HEK293 (cell line): ENCODE measurements around the gene STK24.

Experiments
- CTCF ChIA-PET: fragments of 350-600 bp; formaldehyde crosslinking; extraction: SDS; loops from one replicate; lab custom pipeline; 2021; ENCODE audit warnings: antibody characterized with exemption; lab: Yijun Ruan, JAX
- POLR2A ChIA-PET: fragments of 300-600 bp; formaldehyde crosslinking; extraction: SDS; loops from one replicate; lab custom pipeline; 2020; ENCODE audit warnings: antibody characterized with exemption, inconsistent platforms; lab: Yijun Ruan, JAX
- H3K27ac ChIP-seq: fragments of 200-500 bp; sonication (Bioruptor generic); 2 replicates; pipeline ENCODE4 v1.5.1; 2014; ENCODE audit warnings: low read depth, low read length, control low read depth, inconsistent platforms; ENCODE audit errors: extremely low read depth
- H3K36me3 ChIP-seq, 2 experiments: fragments of 200-500 bp in 1 of 2; sonication (Bioruptor generic) in 1 of 2; 1 replicate in 1 of 2; 2 replicates in 1 of 2; pipeline ENCODE4 v1.5.1; 2014 to 2017; ENCODE audit warnings: inconsistent platforms in 2 of 2, low read length in 2 of 2; ENCODE audit not compliant: control insufficient read depth in 2 of 2, insufficient read depth in 1 of 2
- H3K4me1 ChIP-seq: fragments of 200-500 bp; sonication (Bioruptor generic); 2 replicates; pipeline ENCODE4 v1.5.1; 2014; ENCODE audit warnings: mild to moderate bottlenecking, low read length, inconsistent platforms; ENCODE audit not compliant: control insufficient read depth, insufficient read depth
- H3K4me3 ChIP-seq: 2 replicates; pipeline ENCODE4 v1.5.1; 2011; ENCODE audit warnings: low read depth, mild to moderate bottlenecking, control low read depth, low read length, moderate library complexity
- H3K9me3 ChIP-seq: fragments of 200-500 bp; sonication (Bioruptor generic); 2 replicates; pipeline ENCODE4 v1.5.1; 2014; ENCODE audit warnings: low read depth, low read length, inconsistent platforms; ENCODE audit not compliant: control insufficient read depth, insufficient read depth
- ELK4 ChIP-seq: IDR thresholded peaks from 2 replicates; pipeline ENCODE4 v1.6.1; 2011; ENCODE audit warnings: mild to moderate bottlenecking, low read depth, low read length, borderline replicate concordance
- GFI1B ChIP-seq: fragments of 450-650 bp; formaldehyde crosslinking; IDR thresholded peaks from 2 replicates; pipeline ENCODE4 v1.5.1; 2016; ENCODE audit warnings: missing biosample characterization, missing genetic modification characterization
- HOXC10 ChIP-seq: sonication (generic); formaldehyde crosslinking; IDR thresholded peaks from 2 replicates; pipeline ENCODE4 v1.8.1; 2023; ENCODE audit warnings: mild to moderate bottlenecking, missing genetic modification reagents
- KLF1 ChIP-seq: fragments of 450-650 bp; formaldehyde crosslinking; IDR thresholded peaks from 2 replicates; pipeline ENCODE4 v1.5.1; 2016; ENCODE audit warnings: missing biosample characterization, missing genetic modification characterization
- KLF17 ChIP-seq: fragments of 450-650 bp; formaldehyde crosslinking; IDR thresholded peaks from 2 replicates; pipeline ENCODE4 v1.5.1; 2016; ENCODE audit warnings: missing biosample characterization, missing genetic modification characterization
- REPIN1 ChIP-seq: fragments of 450-650 bp; formaldehyde crosslinking; IDR thresholded peaks from 2 replicates; pipeline ENCODE4 v1.5.1; 2017; ENCODE audit warnings: missing biosample characterization, missing genetic modification characterization, low read depth
- SP2 ChIP-seq: fragments of 450-650 bp; formaldehyde crosslinking; IDR thresholded peaks from 2 replicates; pipeline ENCODE4 v1.5.1; 2016; ENCODE audit warnings: missing biosample characterization, missing genetic modification characterization
- ZNF112 ChIP-seq: fragments of 450-650 bp; formaldehyde crosslinking; IDR thresholded peaks from 2 replicates; pipeline ENCODE4 v1.5.0; 2017; ENCODE audit warnings: missing biosample characterization, missing genetic modification characterization
- ZNF121 ChIP-seq: fragments of 450-650 bp; formaldehyde crosslinking; IDR thresholded peaks from 2 replicates; pipeline ENCODE4 v1.5.1; 2016; ENCODE audit warnings: missing biosample characterization, missing genetic modification characterization
- ZNF211 ChIP-seq: fragments of 450-650 bp; formaldehyde crosslinking; IDR thresholded peaks from 2 replicates; pipeline ENCODE4 v1.5.1; 2016; ENCODE audit warnings: low read depth, missing biosample characterization, missing genetic modification characterization
- ZNF37A ChIP-seq: fragments of 450-650 bp; IDR thresholded peaks from 2 replicates; pipeline ENCODE4 v1.5.1; 2018; ENCODE audit warnings: missing biosample characterization, missing genetic modification characterization
- ZNF510 ChIP-seq: fragments of 450-650 bp; formaldehyde crosslinking; IDR thresholded peaks from 2 replicates; pipeline ENCODE4 v1.5.1; 2018; ENCODE audit warnings: mild to moderate bottlenecking, missing genetic modification characterization, missing biosample characterization; ENCODE audit not compliant: insufficient replicate concordance
- ZNF530 ChIP-seq: fragments of 450-650 bp; formaldehyde crosslinking; IDR thresholded peaks from 2 replicates; pipeline ENCODE4 v1.5.1; 2016; ENCODE audit warnings: low read depth, missing biosample characterization, missing genetic modification characterization
- ZNF558 ChIP-seq: fragments of 450-650 bp; formaldehyde crosslinking; IDR thresholded peaks from 2 replicates; pipeline ENCODE4 v1.5.1; 2016; ENCODE audit warnings: missing biosample characterization, missing genetic modification characterization
- ZNF596 ChIP-seq: fragments of 450-650 bp; IDR thresholded peaks from 2 replicates; pipeline ENCODE4 v1.5.0; 2018; ENCODE audit warnings: missing biosample characterization, mild to moderate bottlenecking, missing genetic modification characterization, moderate library complexity
- ZNF623 ChIP-seq: fragments of 450-650 bp; formaldehyde crosslinking; IDR thresholded peaks from 2 replicates; pipeline ENCODE4 v1.5.1; 2016; ENCODE audit warnings: missing biosample characterization, missing genetic modification characterization
- ZNF626 ChIP-seq: fragments of 450-650 bp; sonication (Bioruptor Pico); formaldehyde crosslinking; IDR thresholded peaks from 2 replicates; pipeline ENCODE4 v1.5.1; 2018; ENCODE audit warnings: missing biosample characterization, missing genetic modification characterization, inconsistent platforms
- ZNF639 ChIP-seq: fragments of 450-650 bp; formaldehyde crosslinking; IDR thresholded peaks from 2 replicates; pipeline ENCODE4 v1.5.1; 2016; ENCODE audit warnings: missing biosample characterization, missing genetic modification characterization
- TF ChIP-seq, protein P1 (sequence below): fragments of 450-650 bp; formaldehyde crosslinking; IDR thresholded peaks from 2 replicates; pipeline ENCODE4 v1.5.1; 2016; ENCODE audit warnings: missing biosample characterization, missing genetic modification characterization, borderline replicate concordance
- TF ChIP-seq, protein P2 (sequence below): fragments of 450-650 bp; formaldehyde crosslinking; IDR thresholded peaks from 2 replicates; pipeline ENCODE4 v1.5.1; 2016; ENCODE audit warnings: missing biosample characterization, missing genetic modification characterization

The STK24 gene

DNA sequence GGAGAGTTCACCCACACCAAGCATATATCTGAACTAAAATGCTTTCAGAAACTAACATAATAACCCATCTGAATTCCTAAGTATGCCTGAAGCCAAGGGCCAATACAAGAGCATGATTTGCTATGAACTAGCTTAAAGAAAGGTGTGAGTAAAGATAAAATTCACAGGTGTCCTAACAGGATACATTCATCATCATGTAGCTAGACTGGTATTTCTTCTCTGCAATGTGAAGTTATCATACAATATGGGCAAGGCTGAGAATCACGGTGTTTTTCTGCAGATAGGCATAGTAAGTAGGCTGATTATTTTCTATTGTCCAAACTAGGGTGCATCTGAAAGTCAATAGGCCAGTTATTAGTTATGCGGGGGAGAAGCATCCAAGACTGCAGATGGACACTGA, 63.1 kb downstream of the STK24 start (continued):
- TF ChIP-seq, protein P1, sequence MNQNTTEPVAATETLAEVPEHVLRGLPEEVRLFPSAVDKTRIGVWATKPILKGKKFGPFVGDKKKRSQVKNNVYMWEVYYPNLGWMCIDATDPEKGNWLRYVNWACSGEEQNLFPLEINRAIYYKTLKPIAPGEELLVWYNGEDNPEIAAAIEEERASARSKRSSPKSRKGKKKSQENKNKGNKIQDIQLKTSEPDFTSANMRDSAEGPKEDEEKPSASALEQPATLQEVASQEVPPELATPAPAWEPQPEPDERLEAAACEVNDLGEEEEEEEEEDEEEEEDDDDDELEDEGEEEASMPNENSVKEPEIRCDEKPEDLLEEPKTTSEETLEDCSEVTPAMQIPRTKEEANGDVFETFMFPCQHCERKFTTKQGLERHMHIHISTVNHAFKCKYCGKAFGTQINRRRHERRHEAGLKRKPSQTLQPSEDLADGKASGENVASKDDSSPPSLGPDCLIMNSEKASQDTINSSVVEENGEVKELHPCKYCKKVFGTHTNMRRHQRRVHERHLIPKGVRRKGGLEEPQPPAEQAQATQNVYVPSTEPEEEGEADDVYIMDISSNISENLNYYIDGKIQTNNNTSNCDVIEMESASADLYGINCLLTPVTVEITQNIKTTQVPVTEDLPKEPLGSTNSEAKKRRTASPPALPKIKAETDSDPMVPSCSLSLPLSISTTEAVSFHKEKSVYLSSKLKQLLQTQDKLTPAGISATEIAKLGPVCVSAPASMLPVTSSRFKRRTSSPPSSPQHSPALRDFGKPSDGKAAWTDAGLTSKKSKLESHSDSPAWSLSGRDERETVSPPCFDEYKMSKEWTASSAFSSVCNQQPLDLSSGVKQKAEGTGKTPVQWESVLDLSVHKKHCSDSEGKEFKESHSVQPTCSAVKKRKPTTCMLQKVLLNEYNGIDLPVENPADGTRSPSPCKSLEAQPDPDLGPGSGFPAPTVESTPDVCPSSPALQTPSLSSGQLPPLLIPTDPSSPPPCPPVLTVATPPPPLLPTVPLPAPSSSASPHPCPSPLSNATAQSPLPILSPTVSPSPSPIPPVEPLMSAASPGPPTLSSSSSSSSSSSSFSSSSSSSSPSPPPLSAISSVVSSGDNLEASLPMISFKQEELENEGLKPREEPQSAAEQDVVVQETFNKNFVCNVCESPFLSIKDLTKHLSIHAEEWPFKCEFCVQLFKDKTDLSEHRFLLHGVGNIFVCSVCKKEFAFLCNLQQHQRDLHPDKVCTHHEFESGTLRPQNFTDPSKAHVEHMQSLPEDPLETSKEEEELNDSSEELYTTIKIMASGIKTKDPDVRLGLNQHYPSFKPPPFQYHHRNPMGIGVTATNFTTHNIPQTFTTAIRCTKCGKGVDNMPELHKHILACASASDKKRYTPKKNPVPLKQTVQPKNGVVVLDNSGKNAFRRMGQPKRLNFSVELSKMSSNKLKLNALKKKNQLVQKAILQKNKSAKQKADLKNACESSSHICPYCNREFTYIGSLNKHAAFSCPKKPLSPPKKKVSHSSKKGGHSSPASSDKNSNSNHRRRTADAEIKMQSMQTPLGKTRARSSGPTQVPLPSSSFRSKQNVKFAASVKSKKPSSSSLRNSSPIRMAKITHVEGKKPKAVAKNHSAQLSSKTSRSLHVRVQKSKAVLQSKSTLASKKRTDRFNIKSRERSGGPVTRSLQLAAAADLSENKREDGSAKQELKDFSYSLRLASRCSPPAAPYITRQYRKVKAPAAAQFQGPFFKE, result no peak
- TF ChIP-seq KLF1 (tag by site-specific recombination) (no peak), GFI1B (tag by site-specific recombination) (no peak), ZNF121 (tag by site-specific recombination) (no peak), HOXC10 (CRISPR knock-in tag) (no peak), KLF17 (tag by site-specific recombination) (no peak), ZNF626 (tag by site-specific recombination) (no peak), ZNF558 (tag by site-specific recombination) (no peak)
- TF ChIP-seq, all 188 proteins: peak for 0

DNA sequence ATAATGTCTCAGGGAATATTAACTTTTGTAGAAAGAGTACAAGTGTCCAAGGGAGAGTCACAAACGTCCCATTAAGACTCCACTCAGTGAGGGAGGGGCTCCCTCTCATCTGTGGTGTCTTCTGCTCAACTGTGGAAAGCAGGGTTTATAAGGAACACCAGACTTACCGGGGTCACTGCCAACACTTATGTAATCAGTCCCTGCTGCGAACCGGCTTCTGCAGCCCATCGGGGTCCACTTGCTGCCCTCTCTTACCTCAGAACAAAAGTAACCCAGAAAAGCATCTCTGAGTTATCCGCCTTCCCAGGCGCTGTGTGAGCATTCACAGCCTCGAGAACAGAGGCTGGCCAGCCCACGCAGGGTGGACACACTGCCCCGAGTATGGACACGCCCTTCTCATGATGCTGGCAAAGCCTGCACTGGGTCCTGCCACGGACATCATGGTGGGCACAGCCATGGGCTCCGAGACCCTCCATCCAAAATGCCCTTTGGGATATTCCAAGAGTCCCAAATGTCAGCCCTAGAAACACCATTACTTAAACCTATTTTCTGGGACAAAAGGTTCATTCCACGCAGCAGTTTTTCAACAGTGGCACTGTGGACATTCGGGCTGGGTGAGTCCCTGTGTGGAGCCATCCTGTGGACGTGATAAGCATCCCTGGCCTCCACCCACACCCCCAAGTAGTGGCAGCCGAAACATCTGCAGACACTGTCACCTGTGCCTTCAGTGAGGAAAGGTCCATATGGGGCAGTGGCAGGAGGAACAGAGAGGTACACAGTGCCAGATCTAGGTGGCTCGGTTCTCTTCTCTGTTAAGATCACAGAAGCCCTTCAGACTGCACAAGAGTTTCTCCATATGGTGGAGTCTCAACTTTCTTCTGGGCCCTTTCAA, 63.9 kb downstream of the STK24 start:
- Histone ChIP-seq H3K9me3 (no peaks in the 10 kb centered on the region), H3K4me3 (no peak overlapping the region), H3K27ac (no peak overlapping the region), H3K36me3 (peaks cover 0 to 15% of the 10 kb centered on the region in 2 experiments; a peak in 1 of 3 replicates), H3K4me1 (peaks cover 17% of the 10 kb centered on the region)
- TF ChIP-seq ZNF37A (no peak), ZNF596 (tag by site-specific recombination) (no peak), ZNF530 (tag by site-specific recombination) (no peak), ZNF639 (tag by site-specific recombination) (no peak), ELK4 (no peak), ZNF211 (no peak), ZNF626 (tag by site-specific recombination) (no peak), ZNF510 (no peak), ZNF112 (no peak), SP2 (tag by site-specific recombination) (no peak), REPIN1 (tag by site-specific recombination) (no peak), ZNF623 (tag by site-specific recombination) (no peak)
- TF ChIP-seq, protein P2, sequence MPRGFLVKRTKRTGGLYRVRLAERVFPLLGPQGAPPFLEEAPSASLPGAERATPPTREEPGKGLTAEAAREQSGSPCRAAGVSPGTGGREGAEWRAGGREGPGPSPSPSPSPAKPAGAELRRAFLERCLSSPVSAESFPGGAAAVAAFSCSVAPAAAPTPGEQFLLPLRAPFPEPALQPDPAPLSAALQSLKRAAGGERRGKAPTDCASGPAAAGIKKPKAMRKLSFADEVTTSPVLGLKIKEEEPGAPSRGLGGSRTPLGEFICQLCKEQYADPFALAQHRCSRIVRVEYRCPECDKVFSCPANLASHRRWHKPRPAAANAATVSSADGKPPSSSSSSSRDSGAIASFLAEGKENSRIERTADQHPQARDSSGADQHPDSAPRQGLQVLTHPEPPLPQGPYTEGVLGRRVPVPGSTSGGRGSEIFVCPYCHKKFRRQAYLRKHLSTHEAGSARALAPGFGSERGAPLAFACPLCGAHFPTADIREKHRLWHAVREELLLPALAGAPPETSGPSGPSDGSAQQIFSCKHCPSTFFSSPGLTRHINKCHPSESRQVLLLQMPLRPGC, result no peak
- ChIA-PET CTCF (no interaction called here), POLR2A (no interaction called here)
